Chondrocyte (in vitro differentiated cells): ENCODE data around the gene GAB4. TPM values are rescaled to one million over a fixed set of nuclear protein-coding genes. Genes with fewer than 3 reads are reported as not detected.

Source experiments
- DNase-seq: peaks from one replicate; pipeline ENCODE4 v3.0.0; 2021; ENCODE audit warnings: mixed read lengths, low spot score
- H3K27ac Mint-ChIP-seq: one replicate; pipeline ENCODE4 v1.8.0; 2021; ENCODE audit warnings: mild to moderate bottlenecking, moderate library complexity, mixed read lengths; ENCODE audit not compliant: unreplicated experiment
- H3K27me3 Mint-ChIP-seq: 2 replicates; pipeline ENCODE4 v1.8.0; 2021; ENCODE audit warnings: low read depth, mixed read lengths
- H3K36me3 Mint-ChIP-seq: 2 replicates; pipeline ENCODE4 v1.8.0; 2021; ENCODE audit warnings: low read depth, mixed read lengths
- H3K4me1 Mint-ChIP-seq: 2 replicates; pipeline ENCODE4 v1.8.0; 2021; ENCODE audit warnings: low read depth, mild to moderate bottlenecking, mixed read lengths
- H3K4me3 Mint-ChIP-seq: one replicate; pipeline ENCODE4 v1.8.0; 2021; ENCODE audit warnings: mild to moderate bottlenecking, moderate library complexity, mixed read lengths; ENCODE audit not compliant: unreplicated experiment
- H3K9me3 Mint-ChIP-seq: 2 replicates; pipeline ENCODE4 v1.8.0; 2021; ENCODE audit warnings: low read depth, mixed read lengths
- total RNA-seq: library from RNA; stranded (reverse); gene quantifications from 3 replicates; pipeline ENCODE4 v1.2.1, GENCODE V29; 2021
- TF ChIP-seq, protein P1 (sequence below): fragments of 200-600 bp; sonication (generic); IDR thresholded peaks from 2 replicates; pipeline ENCODE4 v1.5.0; 2021; ENCODE audit warnings: antibody characterized with exemption, mild to moderate bottlenecking, moderate library complexity

Gene GAB4
- total RNA-seq, 1 donor from 2014 or later = not detected

GRCh38 chr22:16972311-16972710 is 35.7 kb downstream of the GAB4 start:
- H3K4me3 Mint-ChIP-seq = no peak overlapping the region
- no peaks in the 10 kb centered on the region for H3K27me3 Mint-ChIP-seq

GRCh38 chr22:16970446-16970845 is 37.6 kb downstream of the GAB4 start:
- Mint-ChIP-seq H3K27ac (no peak overlapping the region), H3K27me3 (no peaks in the 10 kb centered on the region), H3K4me1 (no peaks in the 10 kb centered on the region), H3K4me3 (no peak overlapping the region), H3K36me3 (no peaks in the 10 kb centered on the region), H3K9me3 (no peaks in the 10 kb centered on the region)
- TF ChIP-seq, protein P1, sequence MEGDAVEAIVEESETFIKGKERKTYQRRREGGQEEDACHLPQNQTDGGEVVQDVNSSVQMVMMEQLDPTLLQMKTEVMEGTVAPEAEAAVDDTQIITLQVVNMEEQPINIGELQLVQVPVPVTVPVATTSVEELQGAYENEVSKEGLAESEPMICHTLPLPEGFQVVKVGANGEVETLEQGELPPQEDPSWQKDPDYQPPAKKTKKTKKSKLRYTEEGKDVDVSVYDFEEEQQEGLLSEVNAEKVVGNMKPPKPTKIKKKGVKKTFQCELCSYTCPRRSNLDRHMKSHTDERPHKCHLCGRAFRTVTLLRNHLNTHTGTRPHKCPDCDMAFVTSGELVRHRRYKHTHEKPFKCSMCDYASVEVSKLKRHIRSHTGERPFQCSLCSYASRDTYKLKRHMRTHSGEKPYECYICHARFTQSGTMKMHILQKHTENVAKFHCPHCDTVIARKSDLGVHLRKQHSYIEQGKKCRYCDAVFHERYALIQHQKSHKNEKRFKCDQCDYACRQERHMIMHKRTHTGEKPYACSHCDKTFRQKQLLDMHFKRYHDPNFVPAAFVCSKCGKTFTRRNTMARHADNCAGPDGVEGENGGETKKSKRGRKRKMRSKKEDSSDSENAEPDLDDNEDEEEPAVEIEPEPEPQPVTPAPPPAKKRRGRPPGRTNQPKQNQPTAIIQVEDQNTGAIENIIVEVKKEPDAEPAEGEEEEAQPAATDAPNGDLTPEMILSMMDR = no peak
- DNase-seq = no peak

More at GRCh38 chr22:16972311-16972710, 35.7 kb downstream of the GAB4 start:
- no peaks in the 10 kb centered on the region for H3K4me1 Mint-ChIP-seq
- no peaks in the 10 kb centered on the region for H3K36me3 Mint-ChIP-seq
- TF ChIP-seq, protein P1 = no peak
- no peak overlapping the region for H3K27ac Mint-ChIP-seq
- no peak for DNase-seq
- no peaks in the 10 kb centered on the region for H3K9me3 Mint-ChIP-seq

- peaks cover under 1% of the 10 kb centered on the region for H3K9me3 Mint-ChIP-seq
- no peaks in the 10 kb centered on the region for H3K36me3 Mint-ChIP-seq
- no peak overlapping the region for H3K4me3 Mint-ChIP-seq
- no peaks in the 10 kb centered on the region for H3K4me1 Mint-ChIP-seq
- H3K27ac Mint-ChIP-seq = no peak overlapping the region
- TF ChIP-seq, protein P1 = no peak
- no peaks in the 10 kb centered on the region for H3K27me3 Mint-ChIP-seq
- peak; percentile 68 for DNase-seq
Observed at GRCh38 chr22:16969508-16970327, 38.3 kb downstream of the GAB4 start.

GRCh38 chr22:16968218-16968595 is 39.8 kb downstream of the GAB4 start:
- peak; percentile 56 for DNase-seq
- H3K4me3 Mint-ChIP-seq = no peak overlapping the region
- no peaks in the 10 kb centered on the region for H3K36me3 Mint-ChIP-seq
- H3K9me3 Mint-ChIP-seq = peaks cover 9% of the 10 kb centered on the region
- no peak overlapping the region for H3K27ac Mint-ChIP-seq
- H3K4me1 Mint-ChIP-seq = no peaks in the 10 kb centered on the region
- H3K27me3 Mint-ChIP-seq = no peaks in the 10 kb centered on the region
- TF ChIP-seq, protein P1 = no peak

GRCh38 chr22:16967453-16968217 is 40.4 kb downstream of the GAB4 start:
- TF ChIP-seq, protein P1 = no peak

More at GRCh38 chr22:16967453-16968217, 40.4 kb downstream of the GAB4 start:
- DNase-seq = peak; percentile 47
- no peaks in the 10 kb centered on the region for H3K27me3 Mint-ChIP-seq
- H3K27ac Mint-ChIP-seq = no peak overlapping the region
- peaks cover 9% of the 10 kb centered on the region for H3K9me3 Mint-ChIP-seq
- no peaks in the 10 kb centered on the region for H3K4me1 Mint-ChIP-seq
- no peak overlapping the region for H3K4me3 Mint-ChIP-seq
- no peaks in the 10 kb centered on the region for H3K36me3 Mint-ChIP-seq
